ENCODE results near the gene NDUFA1.
"Not testable (repeated sequence)": the region's sequence is repeated elsewhere in the genome, so short reads cannot be mapped to it uniquely, and the experiment has no call there.

NDUFA1 gene

DNA sequence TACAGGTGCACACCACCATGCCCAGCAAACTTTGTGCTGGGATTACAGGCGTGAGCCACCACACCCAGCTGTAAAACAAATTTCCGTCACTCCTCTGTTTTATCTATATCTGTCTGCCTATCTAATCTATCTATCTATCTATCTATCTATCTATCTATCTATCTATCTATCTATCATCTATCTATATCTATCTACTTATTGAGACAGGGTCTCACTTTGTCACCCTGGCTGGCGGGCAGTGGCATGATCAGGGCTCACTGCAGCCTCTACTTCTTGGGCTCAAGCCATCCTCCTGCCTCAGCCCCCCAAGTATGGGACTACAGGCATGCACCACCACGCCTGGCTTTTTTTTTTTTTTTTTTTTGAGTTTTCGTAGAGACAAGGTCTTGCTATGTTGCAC is 44.7 kb downstream of the NDUFA1 start:
- DNase-seq: no peak

GRCh38 chrX:119917877-119918276 is 46.2 kb downstream of the NDUFA1 start:
- no peak for DNase-seq

DNA sequence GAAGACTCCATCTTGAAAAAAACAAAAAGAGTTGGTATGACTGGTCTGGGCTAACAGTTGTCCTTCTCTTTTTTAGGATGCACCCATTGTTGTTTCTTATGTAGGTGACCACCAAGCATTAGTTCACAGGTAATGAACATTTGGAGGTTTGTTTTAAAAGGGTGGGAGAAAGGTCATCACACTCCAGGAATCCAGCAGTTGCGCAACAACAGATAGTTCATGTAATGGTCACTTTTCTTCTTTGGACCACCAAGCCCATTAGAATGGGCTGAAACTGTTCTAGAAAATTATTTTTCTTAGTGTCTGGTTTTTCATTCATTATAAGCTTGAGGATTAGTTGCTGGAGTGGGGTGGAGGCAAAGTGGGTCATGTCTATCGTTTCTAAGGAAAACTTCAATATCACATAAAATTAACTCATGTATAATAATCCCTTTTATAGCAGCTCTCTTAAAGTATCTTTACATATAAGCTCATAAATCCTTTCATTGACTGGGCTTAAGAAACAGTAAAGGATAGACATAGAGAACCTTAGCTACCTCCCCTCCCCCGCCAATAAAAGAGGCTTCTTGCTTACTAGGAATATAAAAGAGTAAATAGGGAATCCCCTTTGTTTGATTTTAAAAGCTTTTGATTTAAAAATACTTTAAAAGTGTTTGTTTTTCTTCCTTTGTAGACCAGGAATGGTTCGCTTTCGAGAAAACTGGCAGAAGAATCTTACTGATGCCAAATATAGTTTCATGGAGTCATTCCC is 48.4 kb downstream of the NDUFA1 start:
- no peak for DNase-seq

GRCh38 chrX:119922391-119922790 is 50.8 kb downstream of the NDUFA1 start:
- DNase-seq: not testable (repeated sequence)

All from fibroblast of skin of right biceps (primary cell).